GM21367 (cell line): ENCODE data around the gene ZNF71.
A peak's percentile ranks its signal among the peaks of the same experiment; 100 is the strongest.

Experiments
- ATAC-seq: cut with Tn5 transposase; IDR thresholded peaks from one replicate; pipeline ENCODE4 v1.9.1; 2021; ENCODE audit not compliant: unreplicated experiment

ZNF71 gene

DNA sequence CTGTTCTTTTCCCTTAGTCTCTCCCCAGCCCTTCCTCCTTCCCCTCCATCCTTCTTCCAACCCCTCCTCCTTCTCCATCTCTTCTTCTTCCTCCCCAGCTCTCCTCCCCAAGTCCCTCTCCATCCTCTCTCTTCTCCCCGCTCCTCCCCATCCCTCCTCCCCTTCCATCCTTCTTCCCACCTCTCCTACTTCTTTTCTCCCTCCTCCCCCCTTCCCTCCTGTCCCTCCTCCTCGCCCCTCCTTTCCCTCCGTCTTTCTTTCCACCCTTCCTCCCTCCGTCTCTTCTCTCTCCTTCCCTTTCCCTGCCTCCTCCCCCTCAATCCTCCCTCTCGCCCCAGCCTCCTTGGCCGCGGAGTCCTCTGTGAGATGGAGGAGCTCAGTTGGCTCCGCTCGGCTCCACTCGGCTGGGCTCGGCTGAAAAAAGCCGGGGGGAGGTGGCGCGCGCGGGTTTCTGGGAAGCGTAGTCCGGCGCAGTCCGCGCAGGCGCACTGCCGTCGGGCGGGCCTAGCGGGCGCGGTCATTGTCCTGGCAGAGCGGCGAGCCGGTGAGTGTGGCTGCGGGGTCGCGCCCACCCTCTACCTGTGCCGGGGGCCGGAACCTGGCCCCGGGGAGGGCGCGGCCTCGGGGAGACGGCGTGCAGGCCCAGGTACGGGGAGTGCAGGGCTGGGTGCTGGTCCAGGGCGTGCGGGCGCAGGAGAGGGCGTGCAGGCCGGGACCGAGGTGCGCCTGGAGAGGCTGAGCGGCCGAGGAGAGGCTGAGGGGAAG lies at the start of gene ZNF71:
TSS of gene ZNF71 (plus strand) at position 520 of the 765 bp plus-strand sequence. CDS start 6,257 bp downstream, outside the sequence.
- ATAC-seq, result peak; percentile 81

DNA sequence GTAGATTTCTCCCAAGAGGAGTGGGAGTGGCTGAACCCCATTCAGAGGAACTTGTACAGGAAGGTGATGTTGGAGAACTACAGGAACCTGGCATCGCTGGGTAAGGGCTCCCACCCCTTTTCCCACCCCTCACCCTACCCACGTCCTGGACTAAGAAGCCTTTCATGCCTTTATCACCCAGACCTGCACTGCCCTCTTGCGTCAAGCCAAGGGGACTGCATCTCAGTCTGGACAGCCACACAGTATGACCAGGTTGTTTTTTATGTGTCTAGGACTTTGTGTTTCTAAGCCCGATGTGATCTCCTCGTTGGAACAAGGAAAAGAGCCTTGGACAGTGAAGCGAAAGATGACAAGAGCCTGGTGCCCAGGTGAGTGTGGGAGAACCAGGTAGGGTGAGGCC lies 47.6 kb upstream of the ZNF71 start:
- ATAC-seq, result no peak

DNA sequence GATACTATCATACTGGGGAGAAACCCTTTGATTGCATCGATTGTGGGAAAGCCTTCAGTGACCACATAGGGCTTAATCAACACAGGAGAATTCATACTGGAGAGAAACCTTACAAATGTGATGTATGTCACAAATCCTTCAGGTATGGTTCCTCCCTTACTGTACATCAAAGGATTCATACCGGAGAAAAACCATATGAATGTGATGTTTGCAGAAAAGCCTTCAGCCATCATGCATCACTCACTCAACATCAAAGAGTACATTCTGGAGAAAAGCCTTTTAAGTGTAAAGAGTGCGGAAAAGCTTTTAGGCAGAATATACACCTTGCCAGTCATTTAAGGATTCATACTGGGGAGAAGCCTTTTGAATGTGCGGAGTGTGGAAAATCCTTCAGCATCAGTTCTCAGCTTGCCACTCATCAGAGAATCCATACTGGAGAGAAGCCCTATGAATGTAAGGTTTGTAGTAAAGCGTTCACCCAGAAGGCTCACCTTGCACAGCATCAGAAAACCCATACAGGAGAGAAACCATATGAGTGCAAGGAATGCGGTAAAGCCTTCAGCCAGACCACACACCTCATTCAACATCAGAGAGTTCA lies 40.7 kb upstream of the ZNF71 start:
- no peak for ATAC-seq

DNA sequence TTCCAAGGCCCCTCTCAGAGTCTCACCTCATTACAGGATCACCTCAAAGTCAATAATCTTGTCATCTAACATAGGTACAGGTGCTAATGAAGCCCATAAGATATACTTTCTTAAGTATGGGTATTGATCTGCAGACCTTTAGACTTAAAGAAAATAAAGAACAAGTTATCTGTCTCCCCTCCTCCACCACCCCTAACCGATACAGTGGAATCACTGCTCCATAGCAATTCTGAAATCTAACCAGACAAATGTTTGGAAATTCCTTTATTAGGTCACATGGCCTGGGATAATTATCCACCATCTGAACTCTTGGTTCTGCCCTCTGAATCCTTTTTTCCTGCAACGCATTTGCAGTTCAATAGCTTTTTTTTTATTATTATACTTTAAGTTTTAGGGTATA lies 32.3 kb upstream of the ZNF71 start:
- ATAC-seq, result no peak

DNA sequence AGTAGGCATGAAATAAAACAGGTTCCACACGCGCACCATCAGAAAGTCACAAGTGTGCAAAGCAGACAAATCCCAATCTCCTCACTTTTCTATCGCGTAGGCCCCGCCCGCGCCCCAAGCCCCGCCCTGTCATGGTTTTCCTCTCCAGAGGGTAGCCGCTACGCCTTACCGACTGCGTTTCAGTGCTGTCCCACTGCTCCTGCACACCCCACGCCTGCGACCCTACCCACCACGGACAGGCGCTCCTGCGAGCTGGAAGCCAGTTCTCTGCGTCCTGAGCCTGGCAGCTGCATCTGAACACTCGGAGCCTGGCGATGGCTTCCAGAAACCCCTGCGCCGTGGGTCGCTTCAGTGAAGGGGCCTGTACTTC lies 28.2 kb upstream of the ZNF71 start:
- ATAC-seq, result peak; percentile 28

GRCh38 chr19:56567274-56568120 lies 27.6 kb upstream of the ZNF71 start, which contains the start of gene ZNF470:
Gene ZNF470 (plus strand): TSS chr19:56567468. CDS start chr19:56570312, 2,844 bp downstream.
- ATAC-seq, result peak; percentile 98

GRCh38 chr19:56572589-56572988 lies 22.5 kb upstream of the ZNF71 start:
- no peak for ATAC-seq

DNA sequence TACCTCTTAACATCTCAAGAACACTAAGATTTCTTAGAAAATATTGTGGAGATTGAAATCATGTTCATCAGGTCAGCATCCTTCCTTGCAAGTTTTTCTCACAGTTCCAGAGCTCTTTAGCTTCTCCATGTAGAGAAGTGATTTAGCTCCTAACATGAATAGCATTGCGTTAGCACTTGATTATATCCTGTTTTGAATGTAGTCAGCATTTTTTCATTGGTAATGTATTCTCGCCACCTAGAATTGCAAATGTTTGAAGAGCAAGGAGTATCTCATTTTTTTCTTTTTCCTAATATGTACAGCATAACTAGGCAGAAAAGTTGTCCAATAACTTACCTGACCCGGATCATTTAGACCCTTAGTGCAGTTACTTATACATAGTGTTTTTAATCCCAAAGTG lies 21.2 kb upstream of the ZNF71 start:
- ATAC-seq, result no peak

- no peak for ATAC-seq
Measured at GRCh38 chr19:56577719-56578602, 17.1 kb upstream of the ZNF71 start.

DNA sequence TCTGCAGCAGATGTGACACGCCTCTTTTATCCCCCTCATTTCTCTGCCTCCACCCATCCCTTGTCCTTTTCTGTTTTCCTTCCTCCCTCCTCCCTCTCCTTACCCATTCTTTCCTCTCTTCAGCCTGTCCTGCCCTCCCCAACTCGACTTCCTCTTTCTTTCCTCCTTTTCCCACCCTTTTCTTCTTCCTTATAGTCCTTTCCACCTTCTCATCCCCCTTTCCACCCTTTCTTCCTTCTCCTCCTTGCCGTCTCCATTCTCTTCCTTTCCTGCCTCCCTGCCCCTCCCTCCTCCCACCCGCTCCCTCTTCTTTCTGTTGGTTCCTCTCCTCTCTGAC lies 688 bp upstream of the ZNF71 start:
- no peak for ATAC-seq

DNA sequence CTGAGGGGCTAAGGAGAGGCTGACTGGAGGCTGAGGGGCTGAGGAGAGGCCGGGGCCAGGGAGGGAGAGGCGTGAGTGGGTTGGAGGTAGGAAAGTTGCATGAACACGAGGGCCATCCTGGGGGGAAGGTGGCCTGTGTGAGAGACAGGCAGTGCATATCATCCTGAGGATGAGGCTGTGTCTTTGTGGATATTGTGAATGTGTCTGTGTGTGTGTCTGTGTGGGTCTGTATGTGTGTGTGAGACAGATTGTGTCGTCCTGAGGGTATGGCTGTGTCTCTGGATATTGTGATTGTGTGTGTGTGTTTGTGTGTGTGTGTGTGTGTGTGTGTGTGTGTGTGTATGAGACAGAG lies 422 bp downstream of the ZNF71 start:
- ATAC-seq, result no peak

- ATAC-seq, result no peak
Measured at GRCh38 chr19:56596676-56597075, 1.6 kb downstream of the ZNF71 start.

DNA sequence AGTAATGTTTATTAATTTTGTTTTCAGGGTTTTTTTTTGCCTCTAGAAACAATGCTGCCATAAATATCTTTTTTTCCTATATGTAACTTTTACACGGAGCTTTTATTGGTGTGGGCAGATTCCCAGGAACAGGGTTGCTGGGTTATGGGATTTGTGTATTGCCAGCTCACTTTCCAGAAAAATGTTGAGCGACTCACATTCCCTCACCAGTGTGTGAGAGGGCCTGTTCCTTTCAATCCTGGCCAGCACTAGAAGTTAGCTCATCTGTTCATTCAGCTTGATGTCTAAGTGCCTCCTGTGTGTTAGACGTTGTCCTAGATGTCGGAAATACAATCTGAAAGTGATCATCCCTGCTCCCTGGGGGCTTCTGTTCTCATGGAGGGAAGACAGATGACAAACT lies 2.6 kb downstream of the ZNF71 start:
- ATAC-seq, result no peak

DNA sequence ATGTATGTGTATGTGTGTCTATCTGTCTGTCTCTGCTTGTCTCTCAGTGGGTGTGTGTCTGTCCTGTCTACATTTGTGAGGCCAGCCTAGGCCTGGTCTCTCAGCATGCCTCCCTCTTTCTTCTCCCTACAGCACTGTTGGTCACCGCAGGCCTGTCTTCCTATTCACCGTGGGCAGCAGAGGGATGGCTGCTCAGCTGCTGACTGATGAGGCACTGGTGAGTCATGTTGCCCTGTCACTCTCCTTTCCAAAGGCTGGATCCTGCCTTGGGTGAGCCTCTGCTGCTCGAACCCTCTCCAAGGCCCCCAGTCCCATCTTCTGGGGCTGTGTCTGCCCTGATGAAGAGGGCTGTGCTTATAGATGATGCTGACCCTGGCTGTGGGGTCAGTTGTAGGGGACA lies 6.3 kb downstream of the ZNF71 start:
- no peak for ATAC-seq

DNA sequence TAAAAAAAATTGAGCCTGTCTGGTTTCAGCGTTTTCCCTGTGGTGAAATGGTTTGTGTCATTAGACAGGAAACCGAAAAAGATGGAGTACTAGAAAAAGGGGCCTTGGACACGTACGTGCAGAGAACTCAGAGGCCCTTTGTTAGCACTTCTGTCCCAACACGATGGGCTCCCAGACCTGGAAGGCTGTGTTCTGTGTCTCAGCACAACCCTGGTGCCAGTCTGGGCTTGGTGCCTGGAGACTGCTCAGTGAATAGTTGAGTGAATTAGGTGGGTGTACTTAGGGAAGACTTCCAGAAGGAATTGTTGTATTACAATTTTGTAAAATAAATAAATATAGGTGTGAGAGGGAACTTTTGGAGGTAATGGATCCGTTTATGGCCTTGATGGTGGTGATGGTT lies 8.7 kb downstream of the ZNF71 start:
- no peak for ATAC-seq

- ATAC-seq, result no peak
Measured at GRCh38 chr19:56608274-56608964, 13.3 kb downstream of the ZNF71 start.

DNA sequence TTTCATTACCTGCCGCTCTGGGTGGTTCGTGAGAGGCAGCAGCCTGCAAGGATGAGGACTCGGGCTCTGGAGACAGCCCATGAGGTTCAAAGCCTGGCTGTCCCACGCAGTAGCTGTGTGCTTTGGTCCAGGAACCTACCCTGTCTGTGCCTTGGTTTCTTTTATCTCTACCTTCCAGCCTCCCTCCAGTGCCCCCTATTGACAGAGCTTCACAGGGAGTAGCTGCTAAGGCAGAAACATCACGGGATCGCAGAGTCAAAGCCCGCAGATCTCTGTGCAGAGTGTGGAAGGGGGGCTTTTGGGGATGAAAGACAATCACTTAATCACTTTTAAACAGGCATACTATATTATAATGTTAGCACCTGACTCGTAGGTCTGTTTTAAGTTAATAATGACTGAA lies 16.2 kb downstream of the ZNF71 start:
- ATAC-seq, result no peak

DNA sequence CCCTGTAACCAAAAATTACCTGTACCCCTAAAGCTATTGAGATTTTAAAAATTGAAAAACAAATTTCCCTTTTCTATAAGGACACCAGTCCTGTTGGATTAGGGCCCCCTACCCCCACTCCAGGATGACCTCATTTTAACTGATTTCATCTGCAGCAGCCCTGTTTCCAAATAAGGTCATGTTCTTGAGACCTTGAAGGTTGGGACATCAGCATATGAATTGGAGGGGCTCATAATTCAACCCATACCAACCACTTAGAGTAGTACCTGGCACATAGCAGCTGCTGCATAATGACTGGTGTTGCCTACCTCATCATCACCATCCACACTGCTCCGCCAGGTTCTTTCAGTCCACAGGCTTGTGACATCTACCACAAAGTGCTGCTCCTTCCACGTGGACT lies 17.6 kb downstream of the ZNF71 start:
- ATAC-seq, result no peak

DNA sequence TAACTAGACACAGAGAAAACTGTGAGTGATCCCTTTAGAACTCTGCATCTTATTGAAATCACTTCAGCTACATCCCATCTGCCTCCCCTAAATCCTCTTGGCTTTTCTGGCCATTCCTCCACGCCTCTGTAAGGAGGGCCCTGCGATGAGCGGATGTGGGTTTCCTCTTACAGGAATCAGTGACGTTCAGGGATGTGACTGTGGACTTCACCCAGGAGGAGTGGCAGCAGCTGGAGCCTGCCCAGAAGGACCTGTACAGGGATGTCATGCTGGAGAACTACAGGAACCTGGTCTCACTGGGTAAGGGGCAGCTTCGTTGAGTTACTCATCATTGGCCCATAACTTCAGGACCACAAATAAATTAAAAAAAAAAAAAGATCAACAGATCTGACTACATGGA lies 18.5 kb downstream of the ZNF71 start:
- no peak for ATAC-seq

DNA sequence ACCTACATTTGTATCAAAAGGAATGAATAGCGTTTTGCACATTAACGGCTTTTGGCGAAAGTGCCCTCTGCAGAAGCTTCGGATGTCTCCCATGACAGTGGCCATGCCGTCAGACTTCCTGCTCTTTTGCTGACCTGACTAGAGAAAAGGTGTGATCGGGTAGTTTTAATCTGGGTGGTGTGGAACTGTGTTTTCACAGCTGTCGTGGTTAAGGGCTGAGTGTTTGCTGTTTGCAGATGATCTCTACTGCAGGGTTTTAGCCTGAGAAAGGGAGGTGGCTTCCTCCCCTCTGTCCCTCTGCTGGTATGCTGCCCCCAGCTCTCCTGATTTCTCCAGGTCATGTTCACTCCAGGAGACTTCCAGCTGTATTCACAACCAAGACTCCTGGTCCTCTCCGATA lies 22.4 kb downstream of the ZNF71 start:
- no peak for ATAC-seq

DNA sequence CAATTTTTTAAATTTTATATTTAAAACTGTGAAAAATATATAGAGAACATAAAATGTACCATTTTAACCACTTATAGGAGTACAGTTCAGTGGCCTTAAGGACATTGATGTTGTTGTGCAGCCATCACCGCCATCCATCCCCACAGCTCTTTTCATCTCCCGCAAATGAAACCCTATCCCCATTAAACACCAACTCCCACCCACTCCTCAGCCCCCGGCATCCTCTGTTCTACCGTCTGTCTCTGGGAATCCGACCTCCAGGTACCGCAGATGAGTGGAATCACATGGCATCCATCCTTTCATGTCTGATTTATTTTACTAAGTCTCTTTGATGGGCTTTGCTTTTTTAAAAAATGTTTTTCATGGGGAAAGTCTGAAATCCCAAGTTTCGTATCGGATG lies 24.0 kb downstream of the ZNF71 start:
- no peak for ATAC-seq
